ENCODE measurements around the gene SPATA22.

GRCh38 chr17:3447625-3448024 is 24.0 kb downstream of the SPATA22 start:
- TF ChIP-seq TFAP4 (CRISPR knock-in tag; IDR thresholded peaks at IDR 0.05; ENCODE audit: borderline replicate concordance) (no peak), BCLAF1 (IDR thresholded peaks at IDR 0.05; ENCODE audit: borderline replicate concordance in 1 of 2, control insufficient read depth in 1 of 2, low read depth in 2 of 2, low read length in 1 of 2) (no peak)
